ENCODE results near the gene MSLN. TPM values are rescaled to one million over a fixed set of nuclear protein-coding genes. Genes with fewer than 3 reads are reported as not detected.

MSLN gene
- total and polyA plus RNA-seq, 2 of the 13 experiments (the other 11 are each of a cell fraction or from before 2014, with no cell fraction given), result 2.0 to 2.3 TPM

DNA sequence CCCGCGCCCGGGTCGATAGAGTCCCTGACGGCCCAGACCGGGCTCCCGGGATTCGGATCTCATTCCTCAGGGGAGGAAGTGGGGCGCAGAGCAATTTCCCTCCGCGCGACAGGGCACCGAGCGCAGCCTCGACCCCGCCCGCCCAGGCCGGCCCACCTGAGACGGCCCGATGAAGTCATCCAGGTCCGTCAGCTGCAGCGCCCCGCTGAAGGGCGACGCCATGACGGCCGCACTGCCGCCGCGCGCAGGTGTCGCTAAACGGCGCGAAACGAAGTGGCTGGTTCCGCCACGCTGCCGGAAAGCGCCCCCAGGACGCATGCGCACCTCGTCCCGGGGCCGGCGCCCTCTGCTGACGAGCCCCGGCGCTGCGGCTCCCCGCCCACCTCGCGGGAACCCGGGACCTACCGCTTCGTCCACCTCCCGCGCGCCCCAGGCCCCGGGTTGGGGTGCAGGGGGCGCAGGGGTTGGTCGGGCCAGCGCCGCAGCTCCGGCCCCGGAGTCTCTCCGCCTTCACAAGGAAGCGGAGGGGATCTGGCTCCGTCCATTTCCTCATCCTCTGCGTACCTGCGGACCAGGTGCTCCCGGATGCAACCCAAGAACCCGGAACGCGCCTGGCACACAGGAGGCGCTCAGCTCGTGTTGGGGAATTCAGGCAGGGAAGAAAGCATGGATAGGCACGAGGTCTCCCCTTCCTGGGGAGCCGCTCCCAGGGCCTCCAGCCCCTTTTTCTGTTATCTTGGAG, 19.6 kb upstream of the MSLN start, which contains the start of gene CIAO3 (continued):
- TF ChIP-seq, protein P1, sequence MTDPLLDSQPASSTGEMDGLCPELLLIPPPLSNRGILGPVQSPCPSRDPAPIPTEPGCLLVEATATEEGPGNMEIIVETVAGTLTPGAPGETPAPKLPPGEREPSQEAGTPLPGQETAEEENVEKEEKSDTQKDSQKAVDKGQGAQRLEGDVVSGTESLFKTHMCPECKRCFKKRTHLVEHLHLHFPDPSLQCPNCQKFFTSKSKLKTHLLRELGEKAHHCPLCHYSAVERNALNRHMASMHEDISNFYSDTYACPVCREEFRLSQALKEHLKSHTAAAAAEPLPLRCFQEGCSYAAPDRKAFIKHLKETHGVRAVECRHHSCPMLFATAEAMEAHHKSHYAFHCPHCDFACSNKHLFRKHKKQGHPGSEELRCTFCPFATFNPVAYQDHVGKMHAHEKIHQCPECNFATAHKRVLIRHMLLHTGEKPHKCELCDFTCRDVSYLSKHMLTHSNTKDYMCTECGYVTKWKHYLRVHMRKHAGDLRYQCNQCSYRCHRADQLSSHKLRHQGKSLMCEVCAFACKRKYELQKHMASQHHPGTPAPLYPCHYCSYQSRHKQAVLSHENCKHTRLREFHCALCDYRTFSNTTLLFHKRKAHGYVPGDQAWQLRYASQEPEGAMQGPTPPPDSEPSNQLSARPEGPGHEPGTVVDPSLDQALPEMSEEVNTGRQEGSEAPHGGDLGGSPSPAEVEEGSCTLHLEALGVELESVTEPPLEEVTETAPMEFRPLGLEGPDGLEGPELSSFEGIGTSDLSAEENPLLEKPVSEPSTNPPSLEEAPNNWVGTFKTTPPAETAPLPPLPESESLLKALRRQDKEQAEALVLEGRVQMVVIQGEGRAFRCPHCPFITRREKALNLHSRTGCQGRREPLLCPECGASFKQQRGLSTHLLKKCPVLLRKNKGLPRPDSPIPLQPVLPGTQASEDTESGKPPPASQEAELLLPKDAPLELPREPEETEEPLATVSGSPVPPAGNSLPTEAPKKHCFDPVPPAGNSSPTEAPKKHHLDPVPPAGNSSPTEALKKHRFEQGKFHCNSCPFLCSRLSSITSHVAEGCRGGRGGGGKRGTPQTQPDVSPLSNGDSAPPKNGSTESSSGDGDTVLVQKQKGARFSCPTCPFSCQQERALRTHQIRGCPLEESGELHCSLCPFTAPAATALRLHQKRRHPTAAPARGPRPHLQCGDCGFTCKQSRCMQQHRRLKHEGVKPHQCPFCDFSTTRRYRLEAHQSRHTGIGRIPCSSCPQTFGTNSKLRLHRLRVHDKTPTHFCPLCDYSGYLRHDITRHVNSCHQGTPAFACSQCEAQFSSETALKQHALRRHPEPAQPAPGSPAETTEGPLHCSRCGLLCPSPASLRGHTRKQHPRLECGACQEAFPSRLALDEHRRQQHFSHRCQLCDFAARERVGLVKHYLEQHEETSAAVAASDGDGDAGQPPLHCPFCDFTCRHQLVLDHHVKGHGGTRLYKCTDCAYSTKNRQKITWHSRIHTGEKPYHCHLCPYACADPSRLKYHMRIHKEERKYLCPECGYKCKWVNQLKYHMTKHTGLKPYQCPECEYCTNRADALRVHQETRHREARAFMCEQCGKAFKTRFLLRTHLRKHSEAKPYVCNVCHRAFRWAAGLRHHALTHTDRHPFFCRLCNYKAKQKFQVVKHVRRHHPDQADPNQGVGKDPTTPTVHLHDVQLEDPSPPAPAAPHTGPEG (CRISPR knock-in tag; IDR thresholded peaks at IDR 0.05), result no peak; the same call in 1 of the 2 replicates
- TF ChIP-seq DMAP1 (CRISPR knock-in tag; IDR thresholded peaks at IDR 0.05) (0 out of 2 replicates have a peak, but pooled peaks have one; percentile 59), ZNF143 (CRISPR knock-in tag; IDR thresholded peaks at IDR 0.05) (peak; percentile 23; the same call in 1 of the 2 replicates), ZNF83 (CRISPR knock-in tag; IDR thresholded peaks at IDR 0.05; ENCODE audit: borderline replicate concordance) (no peak), ZBTB38 (CRISPR knock-in tag; IDR thresholded peaks at IDR 0.05) (peak; percentile 86), RELA (CRISPR knock-in tag; IDR thresholded peaks at IDR 0.05) (peak; percentile 66; the same call in 1 of the 2 replicates), ZNF160 (CRISPR knock-in tag; IDR thresholded peaks at IDR 0.05) (no peak), TMF1 (CRISPR knock-in tag; IDR thresholded peaks at IDR 0.05; ENCODE audit: low read depth) (peak; percentile 73; the same call in 1 of the 2 replicates), KDM3A (CRISPR knock-in tag; IDR thresholded peaks at IDR 0.05; ENCODE audit: low read depth) (peak; percentile 82; the same call in 1 of the 2 replicates), KLF15 (CRISPR knock-in tag; IDR thresholded peaks at IDR 0.05; ENCODE audit: borderline replicate concordance) (0 out of 2 replicates have a peak, but pooled peaks have one; percentile 1), SOX5 (CRISPR knock-in tag; IDR thresholded peaks at IDR 0.05; ENCODE audit: borderline replicate concordance) (peak; percentile 26; the same call in 1 of the 2 replicates), YY1 (IDR thresholded peaks at IDR 0.05; ENCODE audit: insufficient read depth, insufficient replicate concordance, low read depth, low read length) (peak; percentile 97), JUND (CRISPR knock-in tag; IDR thresholded peaks at IDR 0.05) (peak; percentile 92), FOXK2 (IDR thresholded peaks at IDR 0.05) (no peak), HNRNPK (IDR thresholded peaks at IDR 0.05; ENCODE audit: low read depth, low read length, poor library complexity, severe bottlenecking) (peak; percentile 66)
- TF ChIP-seq, protein P2, sequence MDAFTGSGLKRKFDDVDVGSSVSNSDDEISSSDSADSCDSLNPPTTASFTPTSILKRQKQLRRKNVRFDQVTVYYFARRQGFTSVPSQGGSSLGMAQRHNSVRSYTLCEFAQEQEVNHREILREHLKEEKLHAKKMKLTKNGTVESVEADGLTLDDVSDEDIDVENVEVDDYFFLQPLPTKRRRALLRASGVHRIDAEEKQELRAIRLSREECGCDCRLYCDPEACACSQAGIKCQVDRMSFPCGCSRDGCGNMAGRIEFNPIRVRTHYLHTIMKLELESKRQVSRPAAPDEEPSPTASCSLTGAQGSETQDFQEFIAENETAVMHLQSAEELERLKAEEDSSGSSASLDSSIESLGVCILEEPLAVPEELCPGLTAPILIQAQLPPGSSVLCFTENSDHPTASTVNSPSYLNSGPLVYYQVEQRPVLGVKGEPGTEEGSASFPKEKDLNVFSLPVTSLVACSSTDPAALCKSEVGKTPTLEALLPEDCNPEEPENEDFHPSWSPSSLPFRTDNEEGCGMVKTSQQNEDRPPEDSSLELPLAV (CRISPR knock-in tag; conservative IDR thresholded peaks at IDR 0.05; ENCODE audit: low read depth), result 0 out of 2 replicates have a peak, but pooled peaks have one; percentile 44
- TF ChIP-seq, protein P3, sequence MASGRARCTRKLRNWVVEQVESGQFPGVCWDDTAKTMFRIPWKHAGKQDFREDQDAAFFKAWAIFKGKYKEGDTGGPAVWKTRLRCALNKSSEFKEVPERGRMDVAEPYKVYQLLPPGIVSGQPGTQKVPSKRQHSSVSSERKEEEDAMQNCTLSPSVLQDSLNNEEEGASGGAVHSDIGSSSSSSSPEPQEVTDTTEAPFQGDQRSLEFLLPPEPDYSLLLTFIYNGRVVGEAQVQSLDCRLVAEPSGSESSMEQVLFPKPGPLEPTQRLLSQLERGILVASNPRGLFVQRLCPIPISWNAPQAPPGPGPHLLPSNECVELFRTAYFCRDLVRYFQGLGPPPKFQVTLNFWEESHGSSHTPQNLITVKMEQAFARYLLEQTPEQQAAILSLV (CRISPR knock-in tag; IDR thresholded peaks at IDR 0.05; ENCODE audit: borderline replicate concordance), result peak; percentile 90
- TF ChIP-seq, protein P4, sequence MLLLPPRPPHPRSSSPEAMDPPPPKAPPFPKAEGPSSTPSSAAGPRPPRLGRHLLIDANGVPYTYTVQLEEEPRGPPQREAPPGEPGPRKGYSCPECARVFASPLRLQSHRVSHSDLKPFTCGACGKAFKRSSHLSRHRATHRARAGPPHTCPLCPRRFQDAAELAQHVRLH (CRISPR knock-in tag; IDR thresholded peaks at IDR 0.05; ENCODE audit: borderline replicate concordance, low read depth), result peak; percentile 59; the same call in 1 of the 2 replicates
- TF ChIP-seq, protein P5, sequence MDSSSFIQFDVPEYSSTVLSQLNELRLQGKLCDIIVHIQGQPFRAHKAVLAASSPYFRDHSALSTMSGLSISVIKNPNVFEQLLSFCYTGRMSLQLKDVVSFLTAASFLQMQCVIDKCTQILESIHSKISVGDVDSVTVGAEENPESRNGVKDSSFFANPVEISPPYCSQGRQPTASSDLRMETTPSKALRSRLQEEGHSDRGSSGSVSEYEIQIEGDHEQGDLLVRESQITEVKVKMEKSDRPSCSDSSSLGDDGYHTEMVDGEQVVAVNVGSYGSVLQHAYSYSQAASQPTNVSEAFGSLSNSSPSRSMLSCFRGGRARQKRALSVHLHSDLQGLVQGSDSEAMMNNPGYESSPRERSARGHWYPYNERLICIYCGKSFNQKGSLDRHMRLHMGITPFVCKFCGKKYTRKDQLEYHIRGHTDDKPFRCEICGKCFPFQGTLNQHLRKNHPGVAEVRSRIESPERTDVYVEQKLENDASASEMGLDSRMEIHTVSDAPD (CRISPR knock-in tag; IDR thresholded peaks at IDR 0.05), result 0 out of 2 replicates have a peak, but pooled peaks have one; percentile 62

All from HepG2 (cell line).